ENCODE data around the gene CACNA2D4.

Gene CACNA2D4

GRCh38 chr12:1934831-1935230 is 16.4 kb upstream of the CACNA2D4 start:
- no peak for DNase-seq (ENCODE audit: low read depth in 2 of 2)

GRCh38 chr12:1934068-1934467 is 15.6 kb upstream of the CACNA2D4 start:
- no peak for DNase-seq (ENCODE audit: low read depth in 2 of 2)

- DNase-seq (ENCODE audit: low read depth in 2 of 2), result no peak
Observed at GRCh38 chr12:1933342-1934051, 15.0 kb upstream of the CACNA2D4 start.

- DNase-seq (ENCODE audit: low read depth in 2 of 2), result no peak
Observed at GRCh38 chr12:1932264-1932777, 13.9 kb upstream of the CACNA2D4 start.

- no peak for DNase-seq (ENCODE audit: low read depth in 2 of 2)
Observed at GRCh38 chr12:1931642-1932041, 13.2 kb upstream of the CACNA2D4 start.

GRCh38 chr12:1930803-1931597 is 12.5 kb upstream of the CACNA2D4 start:
- no peak for DNase-seq (ENCODE audit: low read depth in 2 of 2)

GRCh38 chr12:1929985-1930802 is 11.7 kb upstream of the CACNA2D4 start:
- DNase-seq (ENCODE audit: low read depth in 2 of 2), result no peak

GRCh38 chr12:1929241-1929984 is 11.0 kb upstream of the CACNA2D4 start:
- DNase-seq (ENCODE audit: low read depth in 2 of 2), result no peak

- no peak for DNase-seq (ENCODE audit: low read depth in 2 of 2)
Observed at GRCh38 chr12:1928439-1929121, 10.1 kb upstream of the CACNA2D4 start.

- no peak for DNase-seq (ENCODE audit: low read depth in 2 of 2)
Observed at GRCh38 chr12:1927751-1928351, 9.4 kb upstream of the CACNA2D4 start.

- no peak for DNase-seq (ENCODE audit: low read depth in 2 of 2)
Observed at GRCh38 chr12:1927051-1927680, 8.7 kb upstream of the CACNA2D4 start.

- no peak for DNase-seq (ENCODE audit: low read depth in 2 of 2)
Observed at GRCh38 chr12:1926251-1926657, 7.8 kb upstream of the CACNA2D4 start.

- DNase-seq (ENCODE audit: low read depth in 2 of 2), result no peak
Observed at GRCh38 chr12:1925684-1926006, 7.2 kb upstream of the CACNA2D4 start.

- no peak for DNase-seq (ENCODE audit: low read depth in 2 of 2)
Observed at GRCh38 chr12:1924996-1925683, 6.7 kb upstream of the CACNA2D4 start.

- no peak for DNase-seq (ENCODE audit: low read depth in 2 of 2)
Observed at GRCh38 chr12:1922985-1923384, 4.5 kb upstream of the CACNA2D4 start.

- no peak for DNase-seq (ENCODE audit: low read depth in 2 of 2)
Observed at GRCh38 chr12:1922075-1922709, 3.7 kb upstream of the CACNA2D4 start.

- no peak for DNase-seq (ENCODE audit: low read depth in 2 of 2)
Observed at GRCh38 chr12:1920971-1921370, 2.5 kb upstream of the CACNA2D4 start.

GRCh38 chr12:1920436-1920835 is 2.0 kb upstream of the CACNA2D4 start:
- DNase-seq (ENCODE audit: low read depth in 2 of 2), result no peak

GRCh38 chr12:1919763-1920162 is 1.3 kb upstream of the CACNA2D4 start:
- no peak for DNase-seq (ENCODE audit: low read depth in 2 of 2)
